Retinal pigment epithelial cell (primary cell): ENCODE data around the gene GPC5.
"Not testable (repeated sequence)": the region's sequence is repeated elsewhere in the genome, so short reads cannot be mapped to it uniquely, and the experiment has no call there.

Experiments
- DNase-seq: peaks from one replicate; pipeline ENCODE4 v3.0.0-alpha.2; 2010; ENCODE audit warnings: low read depth
- H3K4me3 ChIP-seq: 2 replicates; pipeline ENCODE4 v1.5.1; 2011; ENCODE audit warnings: mild to moderate bottlenecking, low read length, control low read depth, moderate library complexity
- TF ChIP-seq, protein P1 (sequence below): conservative IDR thresholded peaks from 2 replicates; pipeline ENCODE4 v1.5.1; 2011; ENCODE audit warnings: low read depth, low read length, control low read depth, inconsistent platforms

Gene GPC5

DNA sequence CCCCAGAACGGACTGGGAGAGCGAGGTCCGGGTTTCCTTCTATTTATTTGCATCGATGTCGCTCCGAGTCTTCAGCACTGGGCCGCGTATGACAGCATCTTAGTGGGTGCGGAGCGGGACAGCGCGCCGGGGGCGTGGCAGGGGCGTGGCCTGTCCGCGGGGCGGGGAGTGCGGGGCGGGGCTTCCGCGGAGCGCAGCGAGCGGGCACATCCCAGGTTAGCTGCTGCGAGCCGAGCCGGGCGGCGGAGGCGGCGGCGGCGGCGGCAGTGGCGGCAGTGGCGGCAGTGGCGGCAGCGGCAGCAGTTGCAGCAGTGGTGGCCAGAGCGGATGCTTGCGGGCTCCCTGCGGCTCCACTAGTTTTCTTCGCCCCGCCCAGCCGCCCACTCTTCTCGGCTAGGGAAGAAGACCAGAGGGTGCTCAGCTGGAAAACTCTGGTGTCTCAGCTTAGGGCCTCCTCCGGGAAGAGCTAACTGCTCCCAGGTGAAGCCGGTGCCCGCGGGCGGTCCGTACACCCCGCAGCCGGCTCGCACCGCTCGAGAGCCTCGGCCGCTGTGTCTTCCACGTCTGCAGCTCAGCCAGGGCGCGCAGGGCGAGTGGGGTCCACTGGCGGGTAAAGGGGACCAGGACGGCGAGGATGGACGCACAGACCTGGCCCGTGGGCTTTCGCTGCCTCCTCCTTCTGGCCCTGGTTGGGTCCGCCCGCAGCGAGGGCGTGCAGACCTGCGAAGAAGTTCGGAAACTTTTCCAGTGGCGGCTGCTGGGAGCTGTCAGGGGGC lies at the start of gene GPC5:
GPC5 (plus strand) TSS at position 209 of the 776 bp plus-strand sequence.
- DNase-seq = no peak
- peak within 1 kb of the TSS; percentile 64 for H3K4me3 ChIP-seq
- TF ChIP-seq, protein P1, sequence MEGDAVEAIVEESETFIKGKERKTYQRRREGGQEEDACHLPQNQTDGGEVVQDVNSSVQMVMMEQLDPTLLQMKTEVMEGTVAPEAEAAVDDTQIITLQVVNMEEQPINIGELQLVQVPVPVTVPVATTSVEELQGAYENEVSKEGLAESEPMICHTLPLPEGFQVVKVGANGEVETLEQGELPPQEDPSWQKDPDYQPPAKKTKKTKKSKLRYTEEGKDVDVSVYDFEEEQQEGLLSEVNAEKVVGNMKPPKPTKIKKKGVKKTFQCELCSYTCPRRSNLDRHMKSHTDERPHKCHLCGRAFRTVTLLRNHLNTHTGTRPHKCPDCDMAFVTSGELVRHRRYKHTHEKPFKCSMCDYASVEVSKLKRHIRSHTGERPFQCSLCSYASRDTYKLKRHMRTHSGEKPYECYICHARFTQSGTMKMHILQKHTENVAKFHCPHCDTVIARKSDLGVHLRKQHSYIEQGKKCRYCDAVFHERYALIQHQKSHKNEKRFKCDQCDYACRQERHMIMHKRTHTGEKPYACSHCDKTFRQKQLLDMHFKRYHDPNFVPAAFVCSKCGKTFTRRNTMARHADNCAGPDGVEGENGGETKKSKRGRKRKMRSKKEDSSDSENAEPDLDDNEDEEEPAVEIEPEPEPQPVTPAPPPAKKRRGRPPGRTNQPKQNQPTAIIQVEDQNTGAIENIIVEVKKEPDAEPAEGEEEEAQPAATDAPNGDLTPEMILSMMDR = no peak

DNA sequence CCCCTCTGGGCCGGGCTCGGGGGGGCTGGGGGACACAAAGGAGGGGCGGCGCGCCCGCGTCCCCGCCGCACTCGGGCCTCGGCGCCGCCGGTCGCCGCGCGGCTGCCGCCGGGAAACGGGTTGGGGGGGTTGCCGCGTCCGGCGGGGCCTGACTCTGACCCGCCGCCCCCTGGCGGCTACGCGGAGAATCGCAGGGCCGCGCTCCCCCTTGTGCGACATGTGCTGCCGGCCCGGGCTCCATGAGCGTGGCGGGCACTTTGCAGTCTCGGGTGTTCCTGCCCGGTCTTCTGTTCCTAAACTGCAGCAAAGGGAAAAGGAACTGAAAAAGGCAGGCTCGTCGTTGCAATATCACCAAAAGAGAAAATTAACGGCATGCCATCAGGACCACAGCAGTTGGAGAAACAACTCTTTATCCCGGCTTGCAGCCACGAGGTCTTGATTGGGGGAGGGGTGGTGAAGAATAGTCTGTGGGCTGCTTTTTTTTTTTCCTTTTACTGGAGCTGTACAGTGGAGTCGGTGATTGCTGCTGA lies 49.5 kb upstream of the GPC5 start:
- H3K4me3 ChIP-seq = peak overlapping the region; percentile 62
- DNase-seq = peak; percentile 55
- TF ChIP-seq, protein P1 = peak; percentile 82

DNA sequence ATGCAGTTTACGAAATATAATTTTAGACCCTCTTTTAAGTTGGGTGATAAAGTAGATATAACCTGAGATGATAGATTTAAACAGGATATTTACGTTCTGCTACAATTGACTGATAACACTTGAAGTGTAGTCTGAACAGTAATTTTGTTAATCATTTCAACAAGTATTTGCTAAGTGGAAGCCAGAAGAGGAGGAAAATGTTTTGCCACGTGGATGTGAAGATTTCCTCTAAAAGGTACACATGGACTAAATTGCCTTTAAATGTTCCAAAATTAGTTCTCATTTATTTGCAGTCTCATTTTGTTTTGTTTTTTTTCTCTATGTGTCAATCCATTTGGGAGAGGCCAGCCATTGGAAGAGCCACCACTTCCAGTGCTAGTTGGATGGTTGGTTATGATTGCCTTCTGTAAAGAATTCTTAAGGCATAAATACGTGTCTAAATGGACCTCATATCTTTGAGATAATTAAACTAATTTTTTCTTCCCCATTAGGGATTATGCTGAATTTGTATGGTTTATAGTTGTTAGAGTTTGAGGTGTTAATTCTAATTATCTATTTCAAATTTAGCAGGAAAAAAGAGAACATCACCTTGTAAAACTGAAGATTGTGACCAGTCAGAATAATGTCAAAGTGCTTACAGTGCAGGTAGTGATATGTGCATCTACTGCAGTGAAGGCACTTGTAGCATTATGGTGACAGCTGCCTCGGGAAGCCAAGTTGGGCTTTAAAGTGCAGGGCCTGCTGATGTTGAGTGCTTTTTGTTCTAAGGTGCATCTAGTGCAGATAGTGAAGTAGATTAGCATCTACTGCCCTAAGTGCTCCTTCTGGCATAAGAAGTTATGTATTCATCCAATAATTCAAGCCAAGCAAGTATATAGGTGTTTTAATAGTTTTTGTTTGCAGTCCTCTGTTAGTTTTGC lies 48.2 kb upstream of the GPC5 start:
- TF ChIP-seq, protein P1 = no peak
- H3K4me3 ChIP-seq = peak overlapping the region; percentile 62
- no peak for DNase-seq

DNA sequence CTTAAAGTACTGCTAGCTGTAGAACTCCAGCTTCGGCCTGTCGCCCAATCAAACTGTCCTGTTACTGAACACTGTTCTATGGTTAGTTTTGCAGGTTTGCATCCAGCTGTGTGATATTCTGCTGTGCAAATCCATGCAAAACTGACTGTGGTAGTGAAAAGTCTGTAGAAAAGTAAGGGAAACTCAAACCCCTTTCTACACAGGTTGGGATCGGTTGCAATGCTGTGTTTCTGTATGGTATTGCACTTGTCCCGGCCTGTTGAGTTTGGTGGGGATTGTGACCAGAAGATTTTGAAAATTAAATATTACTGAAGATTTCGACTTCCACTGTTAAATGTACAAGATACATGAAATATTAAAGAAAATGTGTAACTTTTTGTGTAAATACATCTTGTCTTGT lies 47.3 kb upstream of the GPC5 start:
- DNase-seq = no peak
- TF ChIP-seq, protein P1 = no peak
- H3K4me3 ChIP-seq = peak overlapping the region; percentile 62

DNA sequence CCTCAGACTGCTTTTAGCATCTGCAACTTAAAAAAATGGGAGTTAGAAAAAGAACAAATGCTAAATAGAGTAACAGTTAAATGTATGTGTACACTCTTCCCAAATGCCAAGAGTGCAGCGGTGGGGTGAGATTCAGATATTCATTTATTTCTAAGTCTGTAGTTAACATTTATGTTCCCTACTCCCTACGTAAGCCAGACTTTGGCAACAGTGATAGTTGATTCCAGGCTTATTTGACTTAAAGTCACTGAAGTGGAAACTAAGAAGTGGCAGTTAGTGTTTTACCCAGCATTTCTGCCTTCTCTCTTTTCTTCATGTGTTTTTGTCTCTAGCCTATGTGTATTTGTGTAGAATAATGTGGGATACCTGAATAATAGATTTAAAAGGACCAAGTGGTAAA lies 46.4 kb upstream of the GPC5 start:
- TF ChIP-seq, protein P1 = no peak
- DNase-seq = peak; percentile 41
- no peak overlapping the region for H3K4me3 ChIP-seq

DNA sequence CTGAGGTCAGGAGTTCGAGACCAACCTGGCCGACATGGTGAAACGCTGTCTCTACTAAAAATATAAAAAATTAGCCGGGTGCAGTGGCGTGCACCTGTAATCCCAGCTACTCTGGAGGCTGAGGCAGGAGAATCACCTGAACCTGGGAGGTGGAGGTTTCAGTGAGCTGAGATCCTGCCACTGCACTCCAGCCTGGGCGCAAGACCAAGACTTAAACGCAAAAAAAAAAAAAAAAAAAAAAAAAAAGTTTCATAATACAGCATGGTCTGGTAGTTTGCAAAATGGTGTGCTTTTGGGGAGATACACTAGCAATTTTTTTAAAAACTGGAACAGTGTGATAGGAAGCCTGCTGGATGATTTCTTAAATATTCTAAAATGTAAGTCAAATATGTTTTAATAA lies 45.5 kb upstream of the GPC5 start:
- not testable (repeated sequence) for DNase-seq, H3K4me3 ChIP-seq

DNA sequence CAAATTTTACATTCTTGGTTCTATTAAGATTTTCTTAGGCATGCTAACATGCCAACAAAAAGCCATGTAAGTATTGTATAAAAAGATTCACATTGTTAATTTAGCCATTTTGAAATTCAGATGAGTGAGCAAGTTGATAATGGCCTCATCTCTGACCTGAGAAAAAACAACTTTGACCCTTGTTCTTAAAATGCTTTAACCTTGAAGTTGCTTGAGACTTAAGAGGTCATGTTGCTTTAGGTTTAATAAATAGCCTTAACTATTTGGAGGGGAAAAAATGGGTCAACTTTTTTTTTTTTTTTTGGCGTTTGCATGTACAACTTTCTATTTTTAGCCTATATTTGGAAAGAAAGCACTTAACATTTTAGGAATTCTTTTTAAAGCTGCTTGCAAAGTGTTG lies 44.9 kb upstream of the GPC5 start:
- TF ChIP-seq, protein P1 = no peak
- no peak overlapping the region for H3K4me3 ChIP-seq
- no peak for DNase-seq
